Activated T-helper 9 cell treated with anti-CD3 and anti-CD28 coated beads, Interleukin-2, amount 50 U/mL, for 16 hours (primary cell): ENCODE results near the gene TSC22D1.

Source experiments
- DNase-seq: peaks from one replicate; pipeline ENCODE4 v3.0.0-alpha.2; 2020; ENCODE audit warnings: low read depth

TSC22D1 gene

DNA sequence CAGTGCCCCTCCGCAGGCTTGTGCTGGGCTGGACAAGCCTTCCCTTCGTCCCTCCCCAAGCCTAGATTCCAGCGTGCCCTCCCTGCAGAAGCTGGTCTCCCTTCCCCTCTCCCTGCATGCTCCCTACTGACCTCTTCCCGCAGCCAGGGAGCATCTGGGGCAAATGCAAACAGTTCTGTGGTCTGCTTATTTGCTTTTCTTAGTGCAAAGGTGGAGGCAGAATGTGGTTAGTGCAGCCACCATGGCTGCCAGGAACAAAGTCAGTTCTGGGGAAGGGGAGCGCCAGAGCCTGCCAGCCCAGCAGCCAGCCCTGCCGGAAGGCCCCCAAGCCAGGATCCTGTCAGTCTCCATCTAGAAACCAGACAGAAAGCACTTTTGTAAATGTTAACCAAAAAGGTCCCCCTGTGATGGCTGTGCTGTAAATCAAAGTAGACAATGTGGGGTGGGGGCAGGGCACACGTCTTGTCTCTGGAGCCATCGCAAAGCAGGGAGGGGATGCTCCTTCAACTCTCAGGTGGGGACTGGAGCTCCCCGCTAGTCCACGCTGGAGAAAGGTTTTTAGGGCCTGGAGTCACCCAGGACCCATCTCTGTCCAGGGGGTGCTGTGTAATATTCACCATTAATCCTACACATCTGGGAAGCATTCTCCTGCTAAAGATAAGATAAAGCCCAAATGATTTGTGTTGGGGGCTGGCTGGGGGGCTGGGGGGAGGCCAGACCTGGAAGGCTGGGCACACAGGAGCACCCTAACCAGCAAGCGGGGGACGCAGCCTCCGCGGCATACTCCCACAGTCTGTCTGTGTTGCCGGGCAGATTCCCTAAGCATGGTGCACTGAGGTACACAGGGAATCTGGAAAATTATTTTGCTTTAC, 171.6 kb downstream of the TSC22D1 start:
- DNase-seq: no peak

DNA sequence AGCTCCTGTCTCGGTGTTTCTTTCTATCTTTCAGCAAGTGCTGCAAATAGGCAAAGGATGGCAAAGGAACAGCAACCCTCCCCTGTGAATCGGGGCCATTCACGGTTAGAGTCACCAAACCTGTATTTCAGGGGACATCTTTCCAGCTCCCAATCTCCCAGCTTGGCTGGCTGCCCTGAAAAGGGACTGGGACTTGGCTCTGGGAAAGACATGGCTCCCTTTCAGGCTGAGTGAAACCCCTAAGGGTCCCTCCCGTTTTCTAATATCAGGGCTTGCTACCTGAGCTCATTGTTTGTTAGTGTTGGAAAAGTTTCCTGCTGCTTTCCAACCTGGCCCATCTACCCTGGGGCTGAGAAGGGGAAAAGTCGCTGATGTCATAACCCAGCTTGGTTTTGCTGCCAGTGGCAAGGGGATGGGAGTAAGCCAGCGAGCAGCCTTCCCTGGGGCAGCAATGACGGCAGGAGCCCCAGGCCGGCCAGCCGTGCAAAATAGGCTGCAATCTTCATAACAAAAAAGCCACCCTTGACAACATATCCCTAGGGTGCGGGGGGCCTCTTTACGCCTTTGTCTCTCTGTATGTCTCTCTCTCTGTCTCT, 172.6 kb downstream of the TSC22D1 start:
- no peak for DNase-seq

DNA sequence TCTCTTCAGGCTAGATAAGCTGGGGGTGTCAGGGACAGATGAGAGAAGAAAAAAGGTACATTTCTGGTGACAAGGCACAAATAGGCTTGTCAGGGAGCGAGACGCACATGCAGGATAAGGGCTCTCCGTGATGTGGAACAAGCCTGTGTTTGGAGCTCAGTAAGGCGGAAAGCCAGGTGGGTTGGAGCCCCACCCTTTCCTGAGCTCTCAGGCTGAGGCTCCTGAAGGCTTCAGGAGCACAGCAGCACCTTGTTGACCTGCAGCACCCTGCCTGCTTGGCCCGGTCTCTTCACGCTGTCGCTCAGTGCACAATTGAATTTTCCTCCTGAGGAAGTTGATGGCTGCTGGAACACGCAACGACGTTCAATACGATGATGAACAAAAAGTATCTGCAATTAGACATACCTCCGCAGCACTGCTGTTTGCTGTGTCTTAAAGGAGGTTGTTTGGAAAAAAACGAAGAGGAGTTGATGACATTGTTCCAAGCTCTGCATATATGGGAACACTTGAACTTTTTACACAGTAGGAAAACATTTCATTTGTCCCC, 173.2 kb downstream of the TSC22D1 start:
- DNase-seq: no peak

DNA sequence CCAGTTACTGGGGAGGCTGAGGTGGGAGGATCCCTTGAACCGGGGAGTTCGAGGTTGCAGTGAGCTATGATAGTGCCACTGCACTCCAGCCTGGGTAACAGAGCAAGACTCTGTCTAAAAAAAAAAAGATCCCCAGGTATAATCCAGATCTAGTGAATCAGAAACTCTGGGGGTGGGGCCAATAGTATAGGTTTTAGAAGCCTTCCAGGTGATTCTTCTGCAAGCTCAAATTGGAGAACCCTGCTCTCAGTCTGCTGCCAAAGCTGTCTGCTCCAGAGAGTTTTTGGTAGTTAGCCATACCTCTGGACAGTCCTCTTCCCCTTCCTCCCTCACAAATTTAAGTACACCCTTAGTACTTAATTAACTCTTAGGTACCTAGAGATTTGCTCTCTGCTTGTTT, 174.6 kb downstream of the TSC22D1 start:
- DNase-seq: no peak

DNA sequence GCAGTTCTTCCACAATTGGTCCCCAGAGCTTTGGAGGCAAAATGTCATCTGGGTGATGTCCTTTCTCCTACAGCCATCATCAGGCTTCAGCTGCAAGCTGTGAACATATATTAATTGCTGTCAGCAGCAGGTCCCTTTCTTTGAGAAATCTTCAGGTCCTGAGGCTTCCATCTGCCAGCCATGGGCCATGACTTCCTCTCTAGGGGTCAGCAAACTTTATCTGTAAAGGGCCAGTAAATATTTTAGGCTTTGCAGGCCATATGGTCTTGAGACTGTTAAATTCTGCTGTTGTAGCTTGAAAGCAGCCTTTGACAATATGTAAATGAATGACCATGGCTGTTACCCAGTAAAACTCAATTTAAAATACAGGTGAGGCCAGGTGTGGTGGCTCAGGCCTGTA, 175.4 kb downstream of the TSC22D1 start:
- no peak for DNase-seq

DNA sequence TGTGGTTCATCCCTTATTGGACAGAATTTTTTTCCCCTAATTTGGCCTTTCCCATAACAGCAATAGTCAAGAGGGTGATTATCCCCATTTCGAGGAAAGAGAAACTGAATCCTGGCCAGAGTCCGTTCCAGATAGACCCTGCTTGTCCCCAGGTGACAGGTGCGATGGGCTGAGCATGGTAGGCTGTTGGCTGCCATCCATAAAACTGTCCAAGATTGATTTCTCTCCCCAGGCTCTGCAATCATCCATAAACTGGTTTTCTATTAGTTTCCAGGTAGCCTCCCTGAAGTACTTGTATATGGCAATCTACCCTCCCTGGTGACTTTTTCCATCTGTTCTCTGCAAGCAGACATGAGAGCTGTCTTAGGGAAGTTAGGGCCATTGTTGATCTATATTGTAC, 177.1 kb downstream of the TSC22D1 start:
- no peak for DNase-seq

DNA sequence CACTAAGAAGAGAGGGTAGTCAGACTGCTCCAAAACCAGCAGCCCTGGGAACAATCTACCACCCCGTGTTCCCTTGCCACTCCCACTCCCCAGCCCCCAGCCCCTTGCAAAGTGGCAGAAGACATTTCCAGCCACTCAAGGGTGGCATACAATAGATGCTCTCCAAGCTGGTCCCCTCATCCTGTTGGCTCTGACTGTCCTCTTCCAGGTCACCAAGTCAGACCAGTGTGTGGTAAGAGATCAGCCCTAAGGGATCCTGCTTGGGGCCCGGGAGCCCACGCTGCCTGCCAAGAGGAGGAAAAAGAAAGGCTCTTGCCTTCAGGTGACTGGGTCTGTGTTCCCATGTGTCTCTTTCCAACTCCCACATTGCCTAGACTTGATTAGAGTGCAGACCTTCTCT, 177.5 kb downstream of the TSC22D1 start:
- DNase-seq: no peak

DNA sequence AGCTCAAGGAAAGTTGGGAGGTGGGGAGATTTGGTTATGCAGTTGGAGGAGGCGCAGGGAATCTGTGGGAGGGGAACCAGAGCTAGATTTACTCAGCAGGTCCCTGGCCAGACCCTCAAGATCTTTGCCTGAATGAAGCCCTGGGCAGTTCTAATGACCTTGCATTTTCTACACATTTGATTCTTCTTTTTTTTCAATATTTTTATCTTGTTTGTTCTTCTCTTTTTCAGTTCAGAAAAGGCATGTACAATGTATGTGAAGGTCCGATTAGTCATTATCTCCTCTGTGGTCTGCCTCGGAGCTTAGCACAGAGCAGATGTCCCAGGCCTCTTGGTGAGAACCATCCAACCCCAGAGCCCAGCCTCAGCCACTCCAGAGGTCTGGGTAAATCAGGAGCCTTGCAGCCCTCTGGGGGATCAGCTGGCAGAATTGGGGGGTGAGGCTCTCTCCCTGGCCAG, 178.3 kb downstream of the TSC22D1 start:
- no peak for DNase-seq

DNA sequence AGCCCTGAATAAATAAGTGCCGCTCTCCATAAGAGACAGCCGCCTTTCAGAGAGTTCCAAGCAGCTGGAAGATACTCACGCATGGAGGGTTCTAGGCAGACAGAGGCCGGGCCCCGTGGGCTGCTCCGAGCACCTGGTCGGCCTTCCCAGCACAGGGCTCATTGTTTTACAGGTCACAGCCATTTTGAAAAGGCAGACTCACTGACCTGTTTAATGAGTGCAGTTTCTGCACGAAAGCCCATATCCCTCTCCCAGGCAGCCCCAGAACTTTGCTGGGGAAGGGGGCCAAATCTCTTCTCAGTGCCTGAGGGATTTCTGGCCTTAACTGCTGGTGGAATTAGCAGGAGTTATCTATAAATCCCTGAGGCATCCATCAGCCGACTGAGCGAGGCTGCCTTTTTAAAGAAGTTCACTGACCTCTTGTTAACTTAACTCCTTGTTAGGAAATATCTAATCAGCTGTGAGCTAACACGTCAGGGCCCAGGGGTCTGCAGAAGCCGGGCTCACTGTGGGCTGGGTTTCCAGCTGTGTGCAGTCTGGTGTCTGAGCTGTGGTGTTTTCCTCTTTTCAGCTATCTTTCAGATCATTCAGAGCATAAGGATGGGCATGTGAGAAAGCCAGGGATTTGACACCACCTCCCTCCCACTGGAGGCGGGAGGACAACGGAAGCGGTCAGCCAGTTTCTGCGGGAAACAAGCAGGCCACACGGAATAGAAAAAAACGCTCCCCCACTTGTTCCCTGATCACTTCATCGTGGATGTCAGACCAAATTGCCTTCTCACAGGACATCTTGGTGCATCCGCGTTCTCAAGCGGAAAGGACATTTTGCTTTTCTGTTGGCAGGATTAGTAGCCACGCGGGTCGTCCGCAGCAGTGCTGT, 179.2 kb downstream of the TSC22D1 start:
- DNase-seq: no peak

DNA sequence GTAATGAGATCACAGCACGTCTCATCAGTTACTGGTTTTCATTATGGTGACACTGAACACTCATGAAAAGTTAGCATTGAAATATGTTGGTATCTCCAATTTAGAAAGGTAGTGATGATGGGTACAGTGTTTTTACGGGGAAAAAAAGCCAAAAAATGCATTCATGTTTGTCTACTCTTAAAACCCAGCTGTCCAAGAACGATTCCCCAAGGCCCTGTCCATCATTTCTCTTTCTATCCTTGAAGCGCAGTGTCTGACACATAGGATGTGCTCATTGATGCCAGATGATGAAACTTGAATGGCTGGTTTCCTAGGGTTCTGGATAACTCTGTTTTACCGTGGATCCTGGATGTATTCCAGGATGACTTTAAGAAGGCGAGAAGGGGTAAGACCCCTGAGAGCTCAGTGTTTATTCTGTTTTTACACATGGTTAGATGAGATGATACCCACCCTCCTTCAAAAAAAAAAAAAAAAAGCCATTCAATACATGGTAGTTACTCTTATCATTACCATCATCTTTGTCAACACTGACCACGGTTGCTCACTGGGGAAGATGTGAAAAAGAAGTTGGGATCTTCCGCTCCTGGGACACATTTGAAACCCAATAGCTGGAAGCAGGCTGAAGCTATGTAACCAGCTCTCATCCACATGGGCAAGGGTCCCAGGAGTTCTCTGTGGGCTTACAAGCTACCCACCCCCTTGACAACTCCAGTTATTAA, 180.0 kb downstream of the TSC22D1 start:
- DNase-seq: no peak

DNA sequence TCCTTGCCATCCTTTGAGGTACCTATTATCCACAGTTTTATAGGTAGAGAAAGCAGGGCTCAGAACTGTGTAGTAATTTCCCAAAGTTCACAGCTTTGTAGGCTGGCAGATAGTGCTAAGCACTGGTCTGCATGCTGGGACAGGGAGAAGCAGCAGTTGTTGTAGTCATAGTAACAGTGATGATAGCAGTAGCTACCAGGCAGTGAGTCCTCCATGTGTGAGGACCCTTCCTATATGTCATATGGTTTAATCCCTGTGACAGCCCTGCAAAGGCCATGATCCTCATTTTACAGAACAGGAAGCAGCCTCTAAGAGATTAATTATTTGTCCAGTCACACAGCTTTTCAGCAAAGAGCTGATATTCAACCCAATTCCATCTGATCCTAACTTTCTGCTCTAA, 181.5 kb downstream of the TSC22D1 start:
- DNase-seq: no peak

DNA sequence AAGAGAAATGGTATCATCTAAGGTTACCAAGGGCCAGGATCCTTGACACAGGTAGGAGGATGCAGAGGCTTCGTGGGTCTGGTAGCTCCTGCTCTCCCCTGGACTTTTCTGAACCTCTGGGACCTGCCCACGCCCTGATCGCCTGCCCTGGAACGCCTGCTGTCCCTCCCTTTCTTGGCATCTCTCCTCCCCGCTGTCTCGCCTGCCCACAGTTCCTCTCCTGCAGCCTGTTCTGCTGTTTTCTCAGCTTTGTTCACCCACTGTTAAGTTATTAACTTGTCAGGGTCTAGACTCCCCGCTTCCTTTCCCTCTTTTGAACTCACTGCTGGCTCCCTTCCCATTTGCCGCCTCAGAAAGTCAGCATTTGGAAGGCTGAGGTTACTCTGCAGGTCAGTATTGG, 182.7 kb downstream of the TSC22D1 start:
- no peak for DNase-seq

DNA sequence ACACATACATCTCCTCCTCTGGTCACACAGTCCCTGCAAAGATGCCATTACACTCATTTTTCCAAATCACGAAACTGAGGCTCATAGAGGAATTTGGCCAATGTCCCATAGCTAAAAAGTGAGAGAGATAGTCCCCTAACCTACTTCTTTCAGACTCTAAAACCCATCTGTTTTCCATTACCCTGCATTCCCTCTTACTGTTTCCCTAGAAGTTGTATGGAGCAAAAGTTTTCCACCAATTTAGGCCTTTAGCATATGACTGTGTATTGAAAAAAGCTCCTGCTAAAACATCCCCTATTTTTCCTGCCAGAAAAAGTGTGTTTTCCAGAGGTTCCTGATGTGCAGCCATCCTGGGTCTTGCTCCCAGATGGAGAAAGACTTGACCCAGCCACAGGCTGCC, 186.3 kb downstream of the TSC22D1 start:
- DNase-seq: no peak

DNA sequence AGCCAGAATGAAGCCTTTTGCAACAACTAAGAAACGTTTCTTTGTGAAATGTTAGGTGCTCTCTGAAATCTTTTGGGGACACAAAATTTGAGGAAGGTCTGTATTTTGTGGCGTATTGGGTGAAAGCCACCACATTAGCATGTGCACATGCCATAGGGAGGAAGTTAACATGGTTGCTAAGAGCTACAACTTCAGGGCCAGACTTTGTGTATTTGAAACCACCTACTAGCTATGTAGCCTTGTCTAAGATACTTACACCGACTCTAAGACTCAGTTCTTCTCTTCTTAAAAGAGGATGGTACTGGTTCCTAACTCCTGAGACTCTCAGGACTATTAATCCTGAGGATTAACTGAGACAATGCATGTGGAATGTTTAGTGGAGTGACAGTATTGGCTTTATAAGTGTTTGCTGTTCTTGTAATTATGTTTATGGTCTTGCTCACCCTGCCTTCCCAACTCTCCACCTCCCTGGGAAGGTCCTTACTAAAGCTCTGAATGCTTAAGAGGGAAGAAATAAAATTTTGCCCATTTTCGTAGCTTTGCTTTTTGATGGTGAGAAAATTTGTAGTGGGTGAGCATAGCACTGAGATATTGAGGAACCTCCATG, 187.0 kb downstream of the TSC22D1 start:
- no peak for DNase-seq

DNA sequence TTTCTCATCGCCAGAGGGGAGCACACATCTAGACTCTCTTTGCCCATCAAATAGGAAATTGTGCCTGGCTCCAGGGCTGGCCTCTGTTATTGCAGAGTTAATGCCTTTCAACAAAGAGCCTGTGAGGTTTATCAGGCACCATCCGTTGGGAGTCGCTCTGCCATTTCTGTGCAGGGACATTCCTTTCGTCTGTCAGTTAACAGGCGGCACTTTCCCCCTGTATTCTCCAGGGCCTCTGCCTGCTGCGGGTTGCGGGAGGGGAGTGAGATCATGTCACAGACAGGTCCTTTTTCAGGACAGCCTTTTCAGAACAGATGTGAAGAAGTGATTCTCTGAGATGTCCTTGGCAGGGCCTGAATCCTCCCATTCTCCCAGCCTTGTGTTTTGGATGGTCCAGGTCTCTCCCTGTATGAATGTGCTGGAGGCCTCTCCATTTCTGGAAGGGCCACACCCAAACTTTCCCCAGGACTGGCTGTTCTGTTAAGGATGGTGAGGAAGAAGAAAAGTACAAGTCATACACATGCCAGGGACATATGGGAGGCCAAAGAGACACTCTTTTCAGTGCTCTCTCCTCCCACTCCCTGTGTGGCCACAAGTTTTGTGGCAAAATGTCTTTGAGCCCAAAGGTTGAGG, 187.6 kb downstream of the TSC22D1 start:
- DNase-seq: no peak

DNA sequence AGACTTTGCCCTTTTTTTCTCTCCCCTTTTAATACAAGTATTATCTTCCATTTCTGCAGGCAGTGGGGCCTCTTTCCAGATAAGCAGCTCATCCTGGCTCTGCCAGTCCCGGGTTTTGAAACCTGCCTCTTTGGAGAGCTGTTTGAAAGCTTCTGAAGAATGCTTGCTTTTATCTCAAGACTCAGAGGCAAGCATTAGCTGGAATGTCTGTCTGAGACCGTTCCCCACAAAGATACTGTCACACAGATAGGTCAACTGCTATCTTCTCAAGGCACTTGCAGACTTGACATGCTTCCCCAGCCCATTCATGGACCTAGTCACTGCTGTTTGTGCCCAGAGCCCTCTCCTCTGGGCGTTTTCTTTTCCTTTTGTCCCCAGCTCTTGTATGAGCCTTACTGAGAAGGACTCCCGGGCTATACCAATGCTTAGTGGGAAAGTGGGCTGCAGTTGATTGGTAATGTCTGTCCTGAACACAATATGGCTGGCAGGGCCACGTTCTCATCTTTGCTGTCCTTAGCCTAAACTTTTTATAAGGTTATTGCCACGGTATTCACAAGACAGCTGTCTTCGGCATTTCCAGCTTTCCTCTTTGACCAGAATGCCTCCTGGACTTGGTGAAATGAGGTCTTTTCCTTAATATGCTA, 189.1 kb downstream of the TSC22D1 start:
- DNase-seq: no peak

DNA sequence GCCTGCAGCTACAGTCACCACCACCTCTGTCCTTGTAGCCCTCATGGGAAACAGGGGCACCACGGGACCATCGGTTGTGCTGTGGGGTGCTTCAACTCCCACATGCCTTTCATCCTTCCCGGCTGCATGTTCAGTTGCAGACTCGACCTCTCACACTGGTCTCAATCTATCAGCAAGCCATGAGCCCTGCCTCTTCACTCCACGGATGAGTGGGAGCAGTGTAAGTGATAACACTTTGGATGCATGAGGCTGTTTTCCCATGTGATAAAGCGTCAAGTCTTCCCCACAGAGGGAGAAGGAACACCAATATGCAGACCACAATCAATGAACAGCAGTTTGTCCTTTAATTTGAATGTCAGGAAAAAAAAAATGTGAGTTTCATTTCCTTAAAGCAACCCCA, 190.3 kb downstream of the TSC22D1 start:
- DNase-seq: no peak

DNA sequence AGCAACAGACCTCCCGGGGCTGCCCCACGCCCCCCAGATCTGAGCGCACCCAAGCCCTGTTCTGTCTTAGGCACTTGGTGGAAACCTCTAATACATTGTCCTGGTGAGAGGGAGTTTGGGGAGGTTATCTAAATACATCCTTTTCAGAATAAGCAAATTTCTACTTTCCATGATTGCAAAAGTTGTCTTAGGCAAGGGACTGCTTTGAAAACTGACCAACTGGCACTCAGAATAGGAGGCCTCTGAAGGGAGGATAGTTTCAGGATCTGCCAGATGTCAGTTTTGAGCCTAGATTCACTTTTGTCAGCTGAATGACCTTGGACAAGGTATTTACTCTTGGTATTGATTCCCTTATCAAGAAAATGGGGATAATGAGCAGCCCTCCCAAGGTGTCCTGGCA, 190.7 kb downstream of the TSC22D1 start:
- no peak for DNase-seq

DNA sequence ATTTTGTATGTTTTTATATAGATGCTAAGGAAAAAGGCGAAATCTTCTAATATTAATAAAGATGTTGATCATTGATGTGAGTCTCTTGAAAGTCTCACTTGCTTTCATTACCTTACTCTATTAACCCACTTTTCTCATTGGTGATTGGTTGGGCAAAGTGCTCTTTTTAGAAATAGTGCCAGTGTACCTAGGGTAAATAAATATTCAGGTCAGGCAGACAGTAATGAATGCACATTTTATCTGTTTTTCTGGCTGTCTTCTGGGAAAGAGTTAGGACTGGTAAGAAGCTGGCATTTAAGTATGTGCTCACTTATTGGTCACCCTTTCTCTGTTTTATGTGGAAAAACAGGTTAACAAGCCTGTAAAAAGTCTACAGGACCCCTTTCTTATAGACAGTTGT, 191.4 kb downstream of the TSC22D1 start:
- DNase-seq: no peak

DNA sequence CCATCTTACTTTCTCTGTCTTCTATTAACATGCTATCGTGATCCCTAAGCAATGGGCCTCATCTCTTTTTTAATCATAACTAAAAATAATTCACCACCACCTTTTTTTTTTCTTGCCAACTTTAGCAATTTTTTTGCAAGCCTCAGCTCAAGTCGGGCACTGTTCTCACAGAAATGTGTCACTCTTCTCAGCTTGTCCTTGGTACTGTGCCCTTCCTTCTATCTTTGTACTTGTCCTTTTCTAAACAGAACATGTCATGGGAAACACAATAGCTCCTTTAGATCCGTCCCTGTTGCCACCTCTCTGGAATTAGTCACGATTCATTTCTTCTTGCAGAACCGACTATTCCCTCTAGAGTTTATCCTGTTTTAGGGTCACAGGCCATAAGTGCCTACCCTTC, 192.2 kb downstream of the TSC22D1 start:
- DNase-seq: no peak
